ENCODE results near the gene RIC8A.
"Not testable (repeated sequence)": the region's sequence is repeated elsewhere in the genome, so short reads cannot be mapped to it uniquely, and the experiment has no call there.

DNA sequence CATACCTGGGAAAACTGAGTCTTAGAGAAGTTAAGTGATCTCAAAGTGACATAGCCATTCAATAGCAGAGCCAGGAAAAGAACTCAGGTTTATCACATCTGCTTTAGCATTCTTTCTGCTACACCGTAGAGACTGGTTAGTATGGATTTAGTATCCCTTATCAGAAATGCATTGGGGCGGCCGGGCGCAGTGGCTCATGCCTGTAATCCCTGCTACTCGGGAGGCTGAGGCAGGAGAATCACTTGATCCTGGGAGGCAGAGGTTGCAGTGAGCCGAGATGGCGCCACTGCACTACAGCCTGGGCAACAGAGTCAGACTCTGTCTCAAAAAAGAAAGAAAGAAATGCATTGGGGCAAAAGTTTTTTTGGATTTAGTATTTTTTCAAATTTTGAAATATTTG is 30.8 kb downstream of the RIC8A start:
- TF ChIP-seq, protein P1, sequence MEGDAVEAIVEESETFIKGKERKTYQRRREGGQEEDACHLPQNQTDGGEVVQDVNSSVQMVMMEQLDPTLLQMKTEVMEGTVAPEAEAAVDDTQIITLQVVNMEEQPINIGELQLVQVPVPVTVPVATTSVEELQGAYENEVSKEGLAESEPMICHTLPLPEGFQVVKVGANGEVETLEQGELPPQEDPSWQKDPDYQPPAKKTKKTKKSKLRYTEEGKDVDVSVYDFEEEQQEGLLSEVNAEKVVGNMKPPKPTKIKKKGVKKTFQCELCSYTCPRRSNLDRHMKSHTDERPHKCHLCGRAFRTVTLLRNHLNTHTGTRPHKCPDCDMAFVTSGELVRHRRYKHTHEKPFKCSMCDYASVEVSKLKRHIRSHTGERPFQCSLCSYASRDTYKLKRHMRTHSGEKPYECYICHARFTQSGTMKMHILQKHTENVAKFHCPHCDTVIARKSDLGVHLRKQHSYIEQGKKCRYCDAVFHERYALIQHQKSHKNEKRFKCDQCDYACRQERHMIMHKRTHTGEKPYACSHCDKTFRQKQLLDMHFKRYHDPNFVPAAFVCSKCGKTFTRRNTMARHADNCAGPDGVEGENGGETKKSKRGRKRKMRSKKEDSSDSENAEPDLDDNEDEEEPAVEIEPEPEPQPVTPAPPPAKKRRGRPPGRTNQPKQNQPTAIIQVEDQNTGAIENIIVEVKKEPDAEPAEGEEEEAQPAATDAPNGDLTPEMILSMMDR (IDR thresholded peaks at IDR 0.05; ENCODE audit: low read length) = not testable (repeated sequence)
- not testable (repeated sequence) for TF ChIP-seq EZH2 (IDR thresholded peaks at IDR 0.05; ENCODE audit: borderline replicate concordance, low read length)

All from OCI-LY1 (cell line).